ENCODE results near the gene RASGRP1. TPM values are rescaled to one million over a fixed set of nuclear protein-coding genes. Genes with fewer than 3 reads are reported as not detected.

Gene RASGRP1
- total RNA-seq, 1 donor from 2014 or later, result 224 TPM

DNA sequence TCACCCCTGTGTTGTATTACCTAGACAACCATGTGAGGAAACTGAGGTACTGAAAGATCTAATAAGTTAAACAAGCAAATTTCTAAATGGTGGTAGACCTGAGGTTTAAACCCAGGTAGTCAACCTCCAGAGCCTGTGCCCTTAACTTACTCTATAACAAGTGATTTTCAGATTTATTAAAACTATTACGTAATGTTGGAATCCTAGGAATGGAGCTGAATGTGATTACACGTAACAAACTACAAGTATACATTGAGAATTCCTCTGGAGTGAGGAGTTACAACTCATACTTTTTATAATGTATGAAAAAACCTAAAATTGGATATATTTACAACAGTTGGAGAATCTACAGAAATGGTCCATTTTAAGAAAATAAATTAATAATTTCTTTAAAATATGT lies 92.6 kb downstream of the RASGRP1 start:
- intact Hi-C loops (cut with micrococcal nuclease), result loop anchor here (5.0 kb wide), 2 partner anchors 90 to 1285 kb away; partner anchors contain the start of gene RASGRP1

- intact Hi-C loops (cut with micrococcal nuclease), result loop anchor here (5.0 kb wide), 2 partner anchors 91 to 1286 kb away; partner anchors contain the start of gene RASGRP1
Observed at GRCh38 chr15:38470816-38471215, 93.8 kb downstream of the RASGRP1 start.

DNA sequence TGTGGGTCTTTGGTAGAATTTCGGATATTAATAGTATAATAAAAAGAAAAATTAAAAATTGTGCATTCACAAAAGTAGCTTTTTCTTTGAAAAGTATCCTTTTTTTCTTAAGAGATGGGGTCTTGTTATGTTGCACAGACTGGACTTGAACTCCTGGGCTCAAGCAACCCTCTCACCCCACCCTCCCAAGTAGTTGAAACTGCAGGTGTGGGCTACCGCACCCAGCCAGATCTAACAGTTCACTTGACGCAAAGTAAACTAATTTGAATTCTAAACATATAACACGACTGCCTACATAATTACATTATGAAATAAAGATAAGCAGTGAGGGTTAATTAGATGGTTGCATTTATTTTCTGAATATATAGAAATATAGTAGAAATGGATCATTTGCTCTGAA lies 99.9 kb downstream of the RASGRP1 start:
- intact Hi-C loops (cut with micrococcal nuclease), result no loop called here

DNA sequence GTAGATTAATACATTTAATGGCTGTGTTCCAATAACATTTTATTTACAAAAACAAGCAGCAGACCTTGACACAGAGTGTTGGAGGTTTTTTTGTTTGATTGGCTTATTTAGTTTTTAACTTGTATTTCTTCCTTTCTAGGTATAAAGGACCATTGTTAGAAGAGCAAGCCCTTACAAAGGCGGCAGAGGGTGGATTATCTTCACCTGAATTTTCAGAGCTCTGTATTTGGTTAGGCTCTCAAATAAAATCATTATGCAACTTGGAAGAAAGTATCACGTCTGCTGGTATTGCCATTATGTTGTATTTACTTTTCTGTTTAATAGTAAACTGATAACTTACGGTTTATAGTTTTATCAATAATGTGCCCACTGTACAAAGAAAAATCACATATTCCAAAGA lies 100.7 kb downstream of the RASGRP1 start:
- intact Hi-C loops (cut with micrococcal nuclease), result no loop called here

- intact Hi-C loops (cut with micrococcal nuclease), result no loop called here
Observed at GRCh38 chr15:38461066-38461833, 103.4 kb downstream of the RASGRP1 start.

- intact Hi-C loops (cut with micrococcal nuclease), result no loop called here
Observed at GRCh38 chr15:38460543-38460942, 104.1 kb downstream of the RASGRP1 start.

GRCh38 chr15:38459480-38459879 lies 105.1 kb downstream of the RASGRP1 start:
- intact Hi-C loops (cut with micrococcal nuclease), result loop anchor here (10.0 kb wide), 1 partner anchor 1475 kb away; the partner anchor contains the start of gene EIF2AK4

DNA sequence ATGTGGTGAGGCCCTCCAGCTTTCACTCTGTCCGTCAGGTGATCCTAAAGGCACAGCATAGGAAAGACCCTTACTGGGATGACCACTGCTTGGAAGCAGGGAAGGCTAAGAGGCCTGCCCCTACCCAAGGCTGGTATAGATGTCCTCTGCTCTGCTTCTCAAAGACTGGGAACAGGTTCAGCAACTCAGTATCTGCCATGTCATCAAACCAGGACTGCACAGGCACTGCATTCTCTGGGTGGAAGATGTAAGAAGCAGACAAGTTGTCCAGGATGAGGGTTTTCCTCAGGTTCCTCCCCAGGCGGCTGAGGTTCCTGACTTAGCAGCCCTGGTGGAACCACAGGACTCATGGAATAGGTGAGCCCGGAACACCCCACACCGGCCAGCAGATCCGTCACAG lies 106.0 kb downstream of the RASGRP1 start:
- intact Hi-C loops (cut with micrococcal nuclease), result loop anchor here (10.0 kb wide), 1 partner anchor 1476 kb away; the partner anchor contains the start of gene EIF2AK4

DNA sequence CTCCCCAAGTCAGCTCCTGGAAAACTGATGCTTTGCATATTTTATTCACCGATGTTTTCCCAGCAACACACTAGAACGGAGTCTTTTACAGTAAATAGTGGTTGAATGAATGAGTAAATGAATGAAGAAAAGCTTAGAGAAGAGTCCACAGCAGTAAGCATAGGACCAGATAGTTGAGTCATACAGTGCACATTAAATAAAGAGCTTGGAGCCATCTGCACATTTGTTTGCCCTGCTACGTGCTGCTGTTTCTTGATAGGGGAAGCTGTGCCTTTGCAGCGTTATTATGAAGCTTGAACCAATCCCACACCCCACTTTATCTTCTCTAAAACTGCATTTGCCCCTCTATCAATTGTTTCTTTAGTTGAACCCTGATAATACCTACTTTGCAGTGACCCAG lies 109.5 kb downstream of the RASGRP1 start:
- intact Hi-C loops (cut with micrococcal nuclease), result loop anchor here (2.0 to 10.0 kb wide), 2 partner anchors 20 to 1480 kb away; partner anchors contain the start of gene EIF2AK4

GRCh38 chr15:38454696-38455090 lies 109.9 kb downstream of the RASGRP1 start:
- intact Hi-C loops (cut with micrococcal nuclease), result loop anchor here (1.0 to 10.0 kb wide), 7 partner anchors 14 to 1480 kb away; partner anchors contain the start of genes EIF2AK4 and FSIP1

DNA sequence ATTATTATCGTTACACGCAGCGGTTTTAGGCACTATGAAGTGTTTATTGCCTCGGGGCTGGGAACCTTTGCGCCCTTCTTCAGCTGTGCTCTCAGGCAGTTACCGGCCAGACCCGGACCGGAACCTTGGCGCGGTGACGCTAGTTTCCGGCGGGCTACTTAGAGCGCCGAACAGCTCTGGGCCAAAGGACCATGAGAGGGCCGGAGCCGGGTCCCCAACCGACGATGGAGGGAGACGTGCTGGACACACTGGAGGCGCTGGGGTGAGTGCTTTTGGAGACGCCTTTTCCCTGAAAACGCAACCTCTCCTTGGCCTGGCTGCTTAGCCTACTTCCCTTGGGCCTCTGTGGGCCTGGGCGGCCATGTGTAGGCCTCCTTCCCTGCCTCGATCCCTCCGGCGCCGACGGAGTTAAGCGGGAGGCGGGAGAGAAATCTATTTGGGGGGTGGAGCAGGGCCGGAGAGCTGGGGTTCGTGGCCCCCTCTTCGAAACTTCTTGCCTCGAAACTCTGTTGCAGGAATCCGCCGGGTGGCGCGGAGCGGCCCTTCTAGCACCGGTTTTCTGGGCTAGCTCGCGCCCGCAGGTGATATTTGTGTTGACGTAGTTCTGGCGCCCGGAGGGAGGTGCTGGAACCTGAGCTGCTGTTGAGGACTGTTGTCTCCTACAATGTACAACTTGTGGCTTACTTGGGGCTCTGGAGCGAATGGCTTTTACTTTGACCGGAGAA lies 110.5 kb downstream of the RASGRP1 start, which contains the start of gene FAM98B:
Gene FAM98B, plus strand, starts transcription at position 157 of the 725 bp plus-strand sequence. Its CDS starts 35 bp downstream, at position 192.
- intact Hi-C loops (cut with micrococcal nuclease), result loop anchor here (1.0 to 10.0 kb wide), 7 partner anchors 14 to 1481 kb away; partner anchors contain the start of genes EIF2AK4 and FSIP1

GRCh38 chr15:38441130-38441519 lies 123.5 kb downstream of the RASGRP1 start:
- intact Hi-C loops (cut with micrococcal nuclease), result loop anchor here (2.0 kb wide), 3 partner anchors 16 to 1140 kb away; partner anchors contain the start of gene THBS1

DNA sequence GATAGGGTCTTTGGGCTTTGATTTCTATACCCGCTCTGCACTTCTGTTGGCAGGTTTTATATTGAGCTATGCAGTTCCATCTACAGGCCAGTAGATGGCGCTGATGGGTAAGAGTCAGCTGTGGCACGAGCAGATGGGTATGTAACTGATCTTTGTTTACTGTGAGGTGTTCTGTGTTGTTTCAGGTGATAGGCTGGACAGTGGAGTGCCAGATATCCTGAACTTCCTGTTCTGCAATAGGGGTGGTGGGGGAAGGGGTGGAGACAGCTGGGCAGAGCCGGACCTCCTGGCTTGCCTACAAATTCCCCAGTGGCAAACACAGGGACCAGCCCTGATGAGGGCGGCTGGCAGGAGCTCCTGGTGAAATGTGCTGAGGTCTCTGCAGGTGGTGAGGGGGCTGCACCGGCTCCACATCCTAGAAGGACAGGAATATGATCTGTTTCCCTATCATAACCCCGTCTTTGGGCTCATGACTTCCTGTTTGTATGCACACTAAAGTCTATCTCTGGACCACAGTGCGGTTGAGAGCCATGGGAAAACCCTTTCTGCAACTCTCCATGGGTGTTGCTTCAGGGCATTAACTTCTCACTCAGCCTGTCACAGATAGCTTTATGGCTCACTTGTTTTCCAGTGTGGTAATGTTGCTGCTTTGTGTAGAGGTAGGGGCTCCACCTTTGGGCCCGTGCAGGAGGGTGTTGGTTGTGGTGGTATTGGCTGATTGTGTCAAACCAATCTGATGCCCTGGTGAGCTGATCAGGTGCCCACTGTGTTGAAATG lies 124.1 kb downstream of the RASGRP1 start:
- intact Hi-C loops (cut with micrococcal nuclease), result loop anchor here (1.0 to 2.0 kb wide), 8 partner anchors 14 to 1140 kb away; partner anchors contain the start of genes FAM98B and THBS1

Other genes with a start within 250 kb of the RASGRP1 start
- 34.7 and 36.0 TPM in 2 replicates for gene FAM98B, start 110.7 kb downstream of the RASGRP1 start, total RNA-seq

All from T-helper 1 cell treated with Interleukin-12 subunit alpha and Interleukin-12 subunit beta and Interleukin-4 antibody, amounts not matched to agents 30 ng/mL and 1 ng/mL, for 36 hours (primary cell).